GM19452 (cell line): Measurements from ENCODE around the gene DENND1A.
"Not testable (repeated sequence)": the region's sequence is repeated elsewhere in the genome, so short reads cannot be mapped to it uniquely, and the experiment has no call there.

Experiments used
- ATAC-seq: cut with Tn5 transposase; IDR thresholded peaks from one replicate; pipeline ENCODE4 v1.9.1; 2021; ENCODE audit not compliant: unreplicated experiment

The DENND1A gene

DNA sequence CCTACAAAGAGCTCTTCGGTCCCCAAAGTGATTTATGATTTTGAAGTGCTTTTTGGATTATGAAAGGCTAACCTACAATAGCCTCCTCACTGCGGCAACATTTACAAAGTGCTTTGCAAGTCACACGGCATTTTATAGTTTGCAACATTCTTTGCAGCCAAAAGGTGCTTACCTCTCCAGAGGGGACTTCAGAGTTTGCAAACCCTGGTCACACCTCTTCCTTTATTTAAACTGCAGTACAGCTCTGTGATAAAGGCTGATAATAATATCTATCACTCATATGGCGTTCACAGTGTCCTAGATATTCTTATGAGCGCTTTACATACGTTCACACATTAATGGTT, 594.0 kb downstream of the DENND1A start:
- ATAC-seq, result no peak

DNA sequence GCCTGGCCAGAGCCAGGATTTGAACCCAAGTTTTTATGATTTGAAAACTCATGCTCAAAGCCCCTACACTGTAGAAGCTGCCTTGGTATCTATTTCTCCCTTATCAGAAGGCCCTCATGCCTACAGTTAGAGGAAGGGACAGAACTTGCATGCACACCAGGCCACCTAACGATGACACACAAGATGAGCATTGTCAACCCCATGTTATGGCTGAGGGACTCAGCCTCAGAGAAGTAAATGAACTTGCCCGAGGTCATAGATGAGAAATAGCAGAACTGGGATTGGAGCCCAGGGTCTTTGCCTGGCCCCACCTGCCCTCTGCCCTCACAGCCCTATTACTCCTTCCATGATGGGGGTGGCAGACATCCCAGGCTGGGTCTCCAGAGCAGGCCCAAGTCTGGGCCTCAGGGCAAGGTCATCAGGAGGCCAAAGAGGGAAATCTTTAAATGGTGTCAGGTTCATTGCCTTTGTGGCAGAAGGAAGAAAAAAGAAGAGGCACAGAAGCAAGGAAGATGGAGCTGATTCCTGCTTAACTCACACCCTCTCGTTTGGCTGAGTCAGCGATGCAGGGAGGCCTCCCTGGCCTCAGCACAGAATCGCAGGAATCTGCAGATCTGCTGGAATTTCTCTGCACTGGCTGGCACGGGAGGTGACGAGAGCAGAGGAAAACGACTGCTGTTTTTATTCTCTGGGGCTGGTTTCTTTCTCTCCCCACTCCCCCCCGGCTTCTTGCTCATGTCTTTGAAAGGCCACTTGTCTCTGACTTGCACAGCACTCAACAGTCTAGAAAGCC, 594.5 kb downstream of the DENND1A start:
- ATAC-seq, result no peak

DNA sequence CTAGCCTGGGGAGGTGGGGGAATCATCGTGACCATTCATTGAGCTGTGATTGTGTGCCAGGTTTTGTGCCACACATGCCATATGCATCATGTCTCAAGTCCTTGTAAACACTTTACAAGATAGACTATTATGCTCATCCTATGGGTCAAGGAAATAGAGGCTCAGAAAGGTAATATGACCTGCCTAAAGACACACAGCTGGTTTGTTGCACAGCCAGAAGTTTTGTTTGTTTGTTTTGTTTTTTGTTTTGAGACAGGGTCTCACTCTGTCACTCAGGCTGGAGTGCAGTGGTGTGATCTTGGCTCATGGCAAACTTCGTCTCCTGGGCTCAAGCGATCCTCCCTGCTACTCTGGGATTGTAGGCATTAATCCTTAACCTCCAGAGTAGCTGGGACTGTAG, 595.3 kb downstream of the DENND1A start:
- ATAC-seq, result no peak

DNA sequence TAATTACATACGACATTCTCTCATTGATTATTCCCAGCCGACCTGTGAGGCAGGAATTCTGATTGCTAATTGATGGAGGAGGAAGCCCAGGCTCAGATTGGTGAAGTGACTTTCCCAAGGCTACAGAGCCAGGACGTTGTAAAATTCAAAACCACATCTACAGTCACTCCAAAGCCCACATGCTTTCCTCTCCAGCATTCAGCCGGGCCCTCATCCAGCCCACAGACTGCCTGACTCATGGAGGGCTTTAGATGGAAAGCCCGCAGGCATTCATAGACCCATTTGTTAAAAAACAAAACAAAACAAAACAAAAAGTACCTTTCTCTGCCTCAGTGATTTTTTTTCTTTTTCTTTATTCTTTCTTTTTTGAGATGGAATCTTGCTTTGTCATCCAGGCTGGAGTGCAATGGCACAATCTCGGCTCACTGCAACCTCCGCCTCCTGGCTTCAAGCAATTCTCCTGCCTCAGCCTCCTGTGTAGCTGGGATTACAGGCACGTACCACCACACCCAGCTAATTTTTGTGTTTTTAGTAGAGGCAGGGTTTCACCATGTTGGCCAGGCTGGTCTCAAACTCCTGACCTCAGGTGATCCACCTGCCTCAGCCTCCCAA, 596.8 kb downstream of the DENND1A start:
- not testable (repeated sequence) for ATAC-seq

DNA sequence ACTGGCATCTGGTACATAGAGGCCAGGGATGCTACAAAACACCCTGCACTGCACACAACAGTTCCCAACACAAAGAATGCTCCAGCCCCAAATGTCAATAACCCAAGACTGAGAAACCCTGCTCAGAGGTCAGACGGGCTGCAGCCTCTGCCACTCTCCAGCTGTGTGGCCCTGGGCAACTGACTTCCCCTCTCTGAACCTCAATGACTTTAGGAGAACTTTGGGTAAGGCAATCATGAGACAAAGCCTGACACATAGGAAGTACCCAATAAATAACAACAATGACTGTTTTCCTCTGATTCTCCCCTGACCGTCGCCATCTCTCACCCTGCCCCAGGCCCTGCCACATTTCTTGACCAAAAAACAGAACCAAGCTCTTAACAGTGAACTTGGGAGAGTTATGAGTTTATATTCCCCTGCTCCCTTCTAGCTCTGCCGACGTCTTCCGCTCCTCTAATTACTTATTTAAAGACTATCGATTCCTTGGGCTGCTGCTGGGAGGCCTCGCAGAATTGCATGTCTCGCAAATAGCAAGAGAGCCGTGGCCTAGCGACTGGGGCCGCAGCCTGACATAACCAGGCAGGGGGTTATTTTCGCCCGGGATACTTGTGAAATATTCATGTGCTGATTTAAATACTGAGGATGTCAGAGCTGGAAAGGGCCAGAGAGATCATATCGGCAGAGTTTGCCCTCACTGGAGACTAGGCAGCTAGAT, 598.4 kb downstream of the DENND1A start:
- no peak for ATAC-seq
